OCI-M2 (cell line): ENCODE data around the gene TPCN2.
"Not testable (repeated sequence)": the region's sequence is repeated elsewhere in the genome, so short reads cannot be mapped to it uniquely, and the experiment has no call there.

Source experiments
- DNase-seq: peaks from one replicate; lab custom pipeline; 2025; ENCODE audit not compliant: unreplicated experiment; lab: John Stamatoyannopoulos, UW

TPCN2 gene

DNA sequence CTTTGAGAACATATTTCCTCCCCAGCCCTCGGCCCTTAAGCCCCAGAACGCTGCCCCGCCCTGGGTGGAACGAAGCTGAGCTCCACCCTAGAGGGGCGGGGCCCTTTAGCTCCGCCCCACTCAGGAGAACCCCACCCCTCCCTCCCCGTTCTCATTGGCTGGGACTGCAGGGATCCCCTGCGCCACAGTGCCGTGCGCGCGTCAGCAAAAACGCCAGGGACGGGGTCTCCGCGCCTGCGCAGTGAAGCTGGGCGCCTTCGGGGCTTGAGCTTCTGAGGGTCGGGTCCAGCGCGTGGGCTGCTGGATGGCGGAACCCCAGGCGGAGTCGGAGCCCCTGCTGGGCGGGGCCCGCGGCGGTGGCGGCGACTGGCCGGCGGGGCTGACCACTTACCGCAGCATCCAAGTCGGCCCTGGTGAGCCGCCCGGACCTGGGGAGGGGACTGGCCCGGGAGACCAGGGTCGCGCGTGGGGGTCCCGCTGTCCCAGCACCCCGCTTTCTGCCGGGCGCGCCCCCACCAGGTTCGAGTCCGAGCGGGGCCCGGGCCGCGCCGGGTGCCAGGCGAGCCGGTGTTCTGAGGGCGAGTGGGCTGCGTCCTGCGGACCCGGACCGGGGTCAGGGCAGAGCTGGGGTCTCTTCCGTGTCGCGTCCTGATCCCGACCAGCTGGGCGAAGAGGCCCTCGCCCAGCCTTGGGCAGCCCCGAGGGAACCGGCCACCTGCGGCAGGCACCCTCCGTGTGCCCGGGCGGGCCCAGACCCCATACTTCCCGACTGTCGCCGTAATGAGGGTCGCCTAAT is at the start of gene TPCN2:
TPCN2 (plus strand) TSS at position 239 of the 796 bp plus-strand sequence; CDS start at position 305, 66 bp downstream.
- peak; percentile 62 for DNase-seq

DNA sequence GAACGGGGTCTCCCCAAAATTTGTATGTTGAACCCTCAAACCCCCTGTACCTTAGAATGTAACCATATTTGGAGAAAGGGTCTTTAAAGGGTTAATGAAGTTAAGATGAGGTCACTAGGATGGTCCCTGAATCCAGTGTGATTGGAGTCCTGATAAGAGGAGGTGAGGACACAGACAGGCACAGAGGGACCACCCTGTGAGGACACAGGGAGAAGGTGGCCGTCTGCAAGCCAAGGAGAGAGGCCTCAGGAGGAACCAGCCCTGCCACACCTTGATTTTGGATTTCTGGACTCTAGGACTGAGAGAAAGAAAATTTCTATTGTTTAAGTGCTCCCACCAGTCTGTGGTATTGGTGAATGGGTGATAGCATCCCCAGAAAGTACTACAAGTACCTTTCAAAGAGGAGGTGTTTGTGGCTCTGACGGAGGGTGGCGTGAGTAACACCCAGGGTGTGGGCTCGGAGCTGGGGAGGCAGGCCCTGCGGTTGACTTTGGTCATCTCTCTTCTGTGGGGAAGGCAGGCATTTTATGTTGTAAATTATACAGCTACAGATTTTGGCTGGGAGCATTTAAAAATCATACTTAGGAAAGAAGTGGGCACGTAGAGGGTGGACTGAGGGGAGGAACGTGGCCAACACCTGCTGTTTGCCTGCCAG is 49.5 kb upstream of the TPCN2 start:
- no peak for DNase-seq

DNA sequence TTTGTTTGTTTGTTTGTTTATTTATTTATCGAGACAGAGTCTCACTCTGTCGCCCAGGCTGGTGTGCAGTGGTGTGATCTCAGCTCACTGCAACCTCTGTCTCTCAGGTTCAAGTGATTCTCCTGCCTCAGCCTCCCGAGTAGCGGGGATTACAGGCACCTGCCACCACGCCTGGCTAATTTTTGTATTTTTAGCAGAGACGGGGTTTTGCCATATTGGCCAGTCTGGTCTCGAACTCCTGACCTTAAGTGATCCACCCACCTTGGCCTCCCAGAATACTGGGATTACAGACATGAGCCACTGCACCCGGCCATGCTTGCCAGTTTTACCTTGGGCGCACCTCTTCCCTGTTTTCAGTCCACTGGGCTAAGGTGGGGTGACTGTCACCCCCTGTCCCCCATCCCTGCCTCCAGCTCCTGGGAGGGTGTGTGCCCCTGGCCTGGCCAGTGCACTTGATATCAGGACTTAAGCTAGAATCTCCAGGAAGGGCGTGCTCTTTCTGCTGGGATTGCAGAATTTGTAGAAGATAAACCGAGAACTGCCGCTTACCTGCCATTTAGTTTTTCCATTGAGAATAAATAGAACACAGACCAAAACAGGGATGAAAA is 48.9 kb upstream of the TPCN2 start:
- not testable (repeated sequence) for DNase-seq

DNA sequence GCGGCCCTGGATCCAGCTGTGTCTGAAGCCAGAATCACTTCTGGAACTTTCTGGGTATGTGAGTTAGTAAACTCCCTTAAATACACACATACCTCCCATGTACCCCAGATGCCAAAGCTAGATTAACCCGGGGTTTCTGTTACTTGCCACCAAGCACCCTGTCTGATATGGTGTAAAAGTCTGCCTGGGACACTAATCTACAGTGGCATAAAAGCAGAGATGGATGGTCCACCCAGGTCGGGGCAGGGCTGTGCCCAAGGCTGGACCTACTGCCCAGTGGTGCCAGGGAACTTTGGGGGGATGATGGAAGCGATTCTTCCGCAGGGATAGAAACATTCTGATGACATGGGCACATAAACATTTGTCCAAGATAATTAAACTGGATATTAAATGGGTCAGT is 48.3 kb upstream of the TPCN2 start:
- DNase-seq: no peak

DNA sequence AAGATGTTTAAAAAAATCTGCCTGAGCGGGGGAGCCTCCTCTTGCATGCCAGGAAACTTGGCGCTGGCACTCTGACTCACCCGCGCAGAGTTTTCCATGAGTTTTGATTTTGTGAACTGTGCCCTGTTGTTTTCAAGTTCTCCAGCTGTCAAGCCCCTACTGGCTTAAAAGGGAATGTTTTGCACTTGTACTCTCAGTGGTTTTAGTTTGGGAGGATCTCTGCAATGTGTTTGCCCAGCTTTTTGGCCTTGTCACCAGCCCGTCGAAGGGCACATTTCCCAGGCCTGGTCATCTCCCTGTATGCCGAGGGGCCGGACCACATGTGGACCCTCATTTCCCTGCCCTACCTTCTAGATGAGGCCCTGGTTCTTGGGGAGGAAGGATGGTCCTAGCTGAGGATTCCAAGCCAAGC is 47.9 kb upstream of the TPCN2 start:
- no peak for DNase-seq

DNA sequence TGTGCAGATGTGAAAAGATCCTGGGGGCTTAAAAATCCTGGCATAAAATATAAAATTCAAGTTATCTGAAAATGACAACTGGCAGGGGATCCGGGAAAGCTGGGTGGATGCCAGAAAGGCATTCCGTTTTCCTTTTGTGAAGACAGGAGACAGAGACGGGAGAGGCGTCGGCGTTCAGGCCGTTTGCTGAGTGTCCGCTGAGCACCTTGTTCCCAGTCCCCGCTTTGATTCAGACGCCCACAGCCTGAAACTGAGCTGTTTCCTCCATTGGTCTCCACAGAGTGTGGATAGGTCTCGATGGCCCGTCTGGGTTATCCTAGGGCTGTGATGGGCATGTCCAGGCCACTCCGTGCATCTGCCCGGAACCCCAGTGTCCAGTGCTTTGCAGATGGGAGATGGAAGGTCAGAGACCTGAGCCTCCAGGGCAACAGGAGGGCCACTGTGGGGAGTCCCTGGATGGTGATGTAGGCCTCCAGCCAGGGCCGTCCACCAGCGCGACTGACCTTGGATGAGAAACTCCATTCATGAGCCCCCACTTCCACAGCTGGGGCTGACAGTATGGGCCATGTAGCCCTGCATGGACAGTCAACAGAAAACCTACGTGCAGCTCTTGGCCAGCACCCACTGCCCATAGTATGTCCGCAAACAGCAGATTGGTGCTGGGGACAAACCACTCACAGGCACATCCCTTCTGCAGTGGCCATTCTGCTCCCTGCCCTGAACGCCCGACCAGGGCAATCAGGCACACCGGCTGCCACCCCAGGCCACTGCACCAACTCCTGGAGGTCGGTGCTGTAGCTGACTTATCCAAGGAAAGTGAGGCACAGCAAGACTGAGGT is 47.3 kb upstream of the TPCN2 start:
- DNase-seq: no peak

DNA sequence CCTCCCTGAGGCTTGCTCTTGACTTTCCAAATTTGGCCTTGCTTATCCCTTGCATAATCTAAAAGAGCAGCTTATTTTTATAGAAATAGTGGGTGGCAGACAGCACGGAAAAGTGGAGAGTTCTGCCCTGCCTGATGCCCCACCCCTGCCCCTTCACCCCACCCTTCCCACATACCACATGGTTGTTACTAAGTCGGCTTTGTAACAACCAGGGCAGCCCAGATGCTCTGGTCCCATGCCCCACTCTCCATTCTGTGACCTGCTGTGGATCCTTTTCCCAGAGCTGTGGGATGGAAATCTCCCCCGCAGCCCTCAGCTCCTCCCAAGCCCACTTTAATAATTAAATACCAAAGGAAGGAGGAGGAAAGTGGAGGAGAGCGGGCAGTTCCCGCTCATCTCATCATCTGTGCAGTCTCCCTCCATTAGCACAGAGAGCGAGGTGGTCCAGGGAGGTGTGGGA is 46.6 kb upstream of the TPCN2 start:
- DNase-seq: no peak

DNA sequence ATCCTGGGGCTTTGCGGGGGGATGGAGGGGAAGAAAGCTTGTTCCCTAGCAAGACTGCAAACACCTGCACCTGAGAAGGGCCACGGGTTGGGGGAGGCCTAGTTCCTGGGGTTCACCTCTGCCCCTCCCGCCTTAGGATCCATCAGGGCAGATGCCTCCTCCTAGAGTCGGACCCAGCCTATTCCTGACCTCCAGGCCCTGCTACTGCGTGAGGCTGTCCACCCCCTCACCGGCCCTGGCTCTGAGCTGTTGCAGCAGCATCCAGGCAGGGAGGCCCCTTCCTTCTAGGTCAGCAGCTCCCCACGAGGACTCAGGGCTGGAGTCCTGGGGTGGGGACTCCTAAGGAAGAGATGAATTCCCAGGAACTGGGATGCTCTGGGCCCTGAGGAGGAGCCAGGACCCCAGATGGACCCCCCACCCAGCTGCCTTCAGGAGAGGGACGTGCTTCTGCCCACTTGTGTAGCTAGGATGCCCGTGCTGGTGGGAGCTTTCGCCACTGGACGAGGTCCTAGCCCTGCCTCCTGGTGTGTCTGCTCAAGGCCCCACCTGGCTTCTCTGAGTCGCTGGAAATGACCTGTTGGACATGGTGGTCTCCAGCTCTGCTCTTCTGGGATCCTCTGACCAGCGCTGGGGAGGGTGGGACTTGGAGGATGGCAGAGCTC is 46.0 kb upstream of the TPCN2 start:
- DNase-seq: no peak

DNA sequence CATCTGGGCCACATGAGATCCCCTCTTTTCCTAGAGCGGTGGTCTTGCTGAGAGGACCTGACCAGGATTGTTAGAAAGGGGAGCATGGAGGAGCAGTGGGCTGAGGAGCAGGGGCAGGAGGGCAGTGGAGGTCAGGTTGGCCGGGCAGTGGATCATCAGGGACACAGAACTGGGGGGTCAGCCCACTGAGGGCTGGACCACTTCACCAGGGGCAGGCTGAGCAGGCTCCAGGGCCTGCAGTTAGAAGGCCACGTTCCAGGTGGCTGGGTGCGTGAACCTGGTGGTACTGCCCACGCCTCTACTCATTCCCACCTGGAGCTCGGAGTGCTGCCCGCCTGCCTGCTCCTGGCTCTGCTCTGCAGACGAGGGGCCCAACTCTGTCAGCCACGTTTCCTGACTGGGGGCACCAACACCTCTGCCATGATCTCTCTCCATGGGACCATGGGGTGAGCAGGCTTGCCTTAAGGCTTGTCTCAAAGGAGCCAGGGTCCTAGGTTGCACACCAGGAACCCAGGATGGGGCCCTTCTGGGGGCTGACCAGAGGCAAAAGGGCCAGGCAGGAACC is 45.3 kb upstream of the TPCN2 start:
- no peak for DNase-seq

DNA sequence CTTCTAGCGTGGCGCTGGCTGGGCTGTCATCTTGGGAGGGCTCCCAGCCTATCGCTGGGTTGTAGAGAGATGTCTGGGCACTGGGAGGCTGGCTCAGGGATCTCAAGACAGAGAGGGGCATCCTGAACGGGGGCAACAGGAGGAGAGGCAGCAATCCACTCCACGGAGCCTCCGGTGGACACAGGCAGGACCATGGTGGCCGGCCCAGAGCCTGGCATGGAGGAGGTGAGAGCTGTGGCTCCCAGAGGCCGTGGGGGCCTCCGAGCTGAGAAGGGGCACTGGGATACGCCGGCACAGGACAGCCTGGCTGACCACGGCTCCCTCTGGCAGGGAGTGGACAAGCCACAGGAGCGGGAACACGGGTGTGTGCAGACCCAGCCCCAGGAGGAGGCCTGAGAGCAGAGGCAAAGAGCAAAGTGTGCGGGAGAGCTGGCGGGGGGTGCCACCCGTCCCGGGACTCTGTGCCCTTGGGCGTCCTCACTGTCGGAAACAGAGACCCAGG is 44.8 kb upstream of the TPCN2 start:
- no peak for DNase-seq

DNA sequence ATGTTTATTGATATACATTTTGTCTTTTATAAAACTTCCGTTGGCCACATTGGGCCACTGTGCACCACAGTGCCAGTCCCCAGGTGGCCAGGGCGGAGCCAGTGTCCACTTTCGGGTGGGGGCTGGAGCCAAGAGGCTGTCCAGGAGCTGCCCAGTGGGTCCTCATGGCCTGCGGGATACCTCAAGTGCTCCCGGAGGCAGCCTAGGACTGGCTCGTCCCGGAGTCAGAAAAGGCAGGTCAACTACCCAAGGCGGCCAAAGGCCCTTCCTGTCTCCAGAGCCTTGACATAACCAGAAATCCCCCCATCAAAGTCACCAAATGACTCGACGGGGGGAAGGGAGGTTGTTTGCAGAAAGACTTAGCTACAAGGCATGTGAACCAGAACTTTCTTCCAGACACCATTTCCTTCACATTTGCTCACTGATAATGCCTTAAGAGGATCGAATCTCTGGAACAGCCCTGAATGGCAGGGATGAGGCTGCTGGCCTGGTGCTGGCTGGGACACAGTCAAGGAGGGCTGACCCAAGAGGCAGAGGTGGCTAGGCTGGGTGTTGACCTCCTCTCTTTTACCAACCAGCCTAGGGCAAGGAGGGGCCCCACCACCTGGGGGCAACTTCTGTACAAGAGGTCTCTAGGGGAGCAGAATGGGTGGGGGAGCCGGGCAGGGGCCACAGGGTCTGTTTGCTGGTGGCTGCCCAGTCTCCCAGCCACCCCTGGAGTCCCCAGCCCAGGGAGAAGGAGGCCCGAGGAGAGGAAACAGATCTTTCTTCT is 44.1 kb upstream of the TPCN2 start:
- no peak for DNase-seq

DNA sequence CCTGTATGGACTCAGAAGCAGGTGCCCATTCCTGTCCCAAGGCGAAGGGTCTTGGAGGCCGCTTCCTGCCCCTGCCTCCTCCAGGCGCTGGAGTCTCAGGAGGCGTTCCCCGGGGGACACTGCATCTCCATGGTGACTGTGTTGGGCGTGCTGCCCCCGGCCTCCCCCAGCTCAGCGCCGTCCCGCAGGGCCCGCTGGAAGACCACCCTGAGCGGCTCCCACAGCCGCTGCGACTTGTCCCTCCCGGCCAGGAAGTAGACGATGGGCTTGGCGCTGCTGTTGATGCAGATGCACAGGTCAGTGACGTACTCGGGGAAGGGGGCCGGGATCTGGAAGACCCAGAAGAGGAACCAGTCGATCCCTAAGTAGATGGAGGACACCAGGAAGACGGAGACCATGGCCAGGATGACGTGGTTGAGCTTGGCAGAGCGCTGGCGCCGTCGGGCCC is 43.5 kb upstream of the TPCN2 start:
- no peak for DNase-seq

DNA sequence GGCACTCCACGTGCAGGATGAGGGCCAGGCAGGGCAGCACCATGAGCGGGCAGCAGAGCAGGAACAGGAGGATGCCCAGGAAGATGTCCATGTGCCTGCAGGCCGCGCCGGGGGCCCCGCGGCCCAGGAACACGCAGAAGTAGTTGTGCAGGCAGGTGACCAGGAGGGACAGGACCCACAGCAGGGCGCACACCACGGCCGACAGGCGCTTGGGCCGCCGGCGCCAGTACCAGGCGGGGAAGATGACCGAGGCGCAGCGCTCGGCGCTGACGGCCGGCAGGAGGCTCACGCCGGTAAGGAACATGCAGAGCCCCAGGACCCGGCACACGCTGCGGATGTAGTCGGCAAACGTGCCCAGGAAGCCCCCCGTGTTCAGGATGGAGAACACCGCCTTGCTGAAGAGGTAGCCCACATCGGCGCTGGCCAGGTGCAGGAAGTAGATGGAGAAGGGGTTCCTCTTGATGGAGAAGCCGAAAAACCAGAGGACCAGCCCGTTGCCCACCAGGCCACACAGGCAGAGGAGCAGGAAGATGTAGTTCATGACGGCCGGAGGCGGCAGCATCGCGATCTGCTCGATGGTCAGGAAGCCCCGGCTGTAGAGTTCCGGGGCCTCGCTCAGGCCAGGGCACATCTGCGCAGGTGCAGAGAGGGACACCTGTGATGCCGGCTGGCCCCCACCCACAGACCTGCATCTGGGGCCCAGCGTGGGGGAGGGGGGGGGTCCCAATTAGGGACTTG is 42.9 kb upstream of the TPCN2 start:
- DNase-seq: no peak

DNA sequence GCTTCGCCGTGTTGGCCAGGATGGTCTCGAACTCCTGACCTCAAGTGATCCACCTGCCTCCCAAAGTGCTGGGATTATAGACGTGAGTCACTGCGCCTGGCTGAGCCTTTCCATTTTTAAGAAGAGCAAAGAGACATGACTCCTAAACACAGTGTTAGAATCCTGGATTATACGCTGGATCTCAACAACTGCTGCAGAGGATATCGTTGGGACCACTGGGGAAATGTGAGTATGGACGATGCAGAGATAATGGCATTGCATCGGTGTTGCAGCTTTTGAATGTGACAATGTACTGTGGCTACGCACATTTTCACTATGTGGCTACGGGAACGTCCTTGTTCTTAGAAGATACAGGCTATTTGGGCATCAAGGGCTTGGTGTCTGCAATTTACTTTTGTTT is 41.9 kb upstream of the TPCN2 start:
- no peak for DNase-seq

DNA sequence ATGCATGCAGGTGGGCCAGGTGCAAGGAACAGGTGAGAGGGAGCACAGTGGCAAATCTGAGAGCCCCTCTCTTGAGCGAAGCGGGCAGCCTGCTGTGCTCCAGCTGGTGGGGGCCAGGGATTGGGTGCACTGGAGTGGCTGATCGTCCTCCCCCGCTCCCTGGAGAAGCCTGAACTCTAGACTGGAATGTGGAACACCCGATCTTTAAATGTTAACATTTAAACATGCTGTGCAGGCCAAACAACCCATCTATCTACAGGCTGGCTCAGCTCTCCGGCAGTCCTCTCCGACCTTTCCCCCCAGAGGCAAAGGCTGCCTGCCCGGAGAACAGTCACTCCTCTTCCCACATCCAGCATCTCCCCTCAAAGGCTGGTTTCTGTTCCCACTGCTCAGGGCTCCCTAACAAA is 40.8 kb upstream of the TPCN2 start:
- no peak for DNase-seq

DNA sequence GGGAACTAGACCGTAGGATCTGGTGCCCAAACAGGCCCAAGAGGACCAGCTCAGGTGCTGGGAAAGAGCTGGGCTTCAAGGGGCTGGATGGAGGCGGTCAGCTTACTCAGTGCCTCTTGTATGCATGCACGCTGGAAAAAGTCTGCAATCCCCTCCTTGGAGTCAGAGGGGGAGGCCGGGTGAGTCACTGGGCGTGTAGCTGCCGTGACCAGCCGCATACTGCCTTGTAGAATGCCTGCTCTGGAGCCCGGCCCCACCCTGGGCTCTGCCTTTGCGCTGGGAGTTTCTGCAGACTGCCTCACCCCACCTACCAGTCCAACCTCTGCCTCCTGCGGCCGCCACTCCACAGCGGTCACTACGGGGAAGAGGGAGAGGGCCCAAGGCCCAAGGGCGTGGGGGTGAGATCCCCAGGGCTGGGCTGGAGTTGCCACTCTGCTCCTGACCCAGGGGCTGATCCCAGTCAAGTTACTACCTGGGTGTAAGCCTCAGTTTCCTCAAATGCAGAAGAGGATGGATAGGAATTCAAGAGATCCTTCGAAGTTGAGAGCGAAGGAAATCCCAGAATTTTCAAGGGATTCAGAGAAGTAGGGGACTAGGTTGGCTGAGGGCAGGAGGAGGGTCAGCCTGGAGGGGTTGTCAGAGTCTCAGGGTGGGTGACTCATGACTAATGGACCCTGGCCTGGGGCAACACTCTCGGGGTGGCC is 39.8 kb upstream of the TPCN2 start:
- DNase-seq: no peak

DNA sequence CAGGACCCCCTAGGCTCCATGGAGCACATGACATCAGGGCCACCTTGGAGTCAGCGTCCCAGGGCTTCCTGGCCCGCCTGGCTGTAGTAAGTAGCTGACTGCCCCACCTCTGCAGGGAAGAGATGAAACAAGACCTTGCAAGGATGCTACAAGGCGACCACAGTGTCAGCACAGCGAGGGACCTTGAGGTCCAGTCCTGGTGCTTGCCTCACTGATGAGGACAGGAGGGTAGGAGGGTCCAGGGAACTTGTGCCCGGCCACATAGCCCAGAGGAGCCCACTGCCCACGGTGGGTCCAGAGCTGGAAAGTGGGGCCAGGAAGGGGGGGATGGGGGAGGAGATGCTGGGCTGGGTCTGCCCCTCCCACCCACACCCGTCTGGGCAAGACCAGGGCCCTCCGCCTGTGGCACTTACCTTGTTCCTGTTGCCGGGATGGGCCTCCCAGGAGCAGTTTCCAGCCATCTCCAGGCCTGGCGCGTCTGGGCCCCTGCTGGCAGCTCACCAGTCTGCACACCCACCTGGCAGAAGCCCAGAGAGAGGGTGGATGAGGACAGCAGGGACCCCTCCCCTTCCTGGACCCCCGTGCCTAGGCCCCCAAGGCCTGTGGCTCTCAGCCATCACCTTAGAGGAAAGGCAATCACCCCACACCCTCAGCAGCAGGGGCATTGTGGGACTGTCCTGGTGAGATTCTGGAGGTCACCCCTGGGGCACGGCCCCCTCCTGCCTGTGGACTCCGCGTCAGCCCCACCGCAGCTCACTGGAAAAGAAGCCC is 39.1 kb upstream of the TPCN2 start:
- no peak for DNase-seq
